ENCODE results near the gene SALL2. TPM values are rescaled to one million over a fixed set of nuclear protein-coding genes. Genes with fewer than 3 reads are reported as not detected.
A peak's percentile ranks its signal among the peaks of the same experiment; 100 is the strongest.

Gene SALL2
- total and polyA plus RNA-seq, 4 donors: 0.49 to 2.9 (median 0.78) TPM

DNA sequence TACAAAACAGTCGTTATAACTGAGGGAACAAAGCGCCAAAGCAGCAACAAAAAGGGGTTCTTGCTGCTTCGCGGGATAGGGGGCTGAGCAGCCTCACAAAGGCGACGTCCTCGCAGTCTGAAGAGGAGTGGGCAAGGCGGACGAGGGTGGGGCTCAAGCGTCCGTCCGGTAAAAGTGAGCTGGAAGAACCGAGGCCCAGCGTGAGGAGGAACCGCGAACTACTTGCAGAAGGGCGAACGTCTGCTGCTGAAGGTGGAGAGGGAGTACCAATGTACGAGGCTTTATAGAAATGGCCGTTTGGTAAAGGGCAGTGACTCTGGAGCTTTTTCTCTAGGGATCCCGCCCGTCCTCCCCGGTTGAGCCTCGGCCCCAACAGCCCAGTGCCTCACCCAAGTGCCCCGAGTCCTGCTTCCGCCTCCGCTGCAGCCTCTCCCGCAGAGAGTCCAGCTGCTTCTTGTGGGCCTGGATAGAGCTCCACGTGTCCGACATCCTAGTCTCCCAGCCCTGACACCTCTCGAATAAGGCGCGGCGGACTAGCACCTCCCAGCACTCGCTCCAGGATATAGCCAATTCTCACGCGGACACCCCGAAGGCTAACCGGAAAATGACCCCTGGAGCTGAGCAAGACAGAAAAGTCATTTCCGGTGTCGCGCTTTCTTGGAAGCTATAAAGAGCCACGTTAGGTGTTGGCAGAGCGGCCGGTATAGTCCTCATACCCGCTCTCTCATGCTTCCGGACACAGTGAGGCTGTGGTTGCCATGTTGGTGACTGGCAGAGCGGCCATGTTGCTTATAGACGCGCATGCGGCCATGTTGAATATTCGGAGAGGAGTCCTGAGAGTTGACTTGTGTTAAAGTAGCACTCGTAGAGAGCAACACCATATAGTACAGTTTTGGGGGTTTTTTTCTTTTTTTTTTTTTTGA lies 15.2 kb downstream of the SALL2 start, which contains the start of gene METTL3 (continued):
- TF ChIP-seq GABPA (IDR thresholded peaks at IDR 0.05 in 1 of 2, conservative IDR thresholded peaks at IDR 0.05 in 1 of 2) (peak; percentile 94 to 98), HNF4G (IDR thresholded peaks at IDR 0.05) (no peak), RAD21 (IDR thresholded peaks at IDR 0.05) (peak; percentile 29 to 57), HNF4A (conservative IDR thresholded peaks at IDR 0.05) (peak in 1 of 2 donors; percentile 62)
- TF ChIP-seq, protein P1, sequence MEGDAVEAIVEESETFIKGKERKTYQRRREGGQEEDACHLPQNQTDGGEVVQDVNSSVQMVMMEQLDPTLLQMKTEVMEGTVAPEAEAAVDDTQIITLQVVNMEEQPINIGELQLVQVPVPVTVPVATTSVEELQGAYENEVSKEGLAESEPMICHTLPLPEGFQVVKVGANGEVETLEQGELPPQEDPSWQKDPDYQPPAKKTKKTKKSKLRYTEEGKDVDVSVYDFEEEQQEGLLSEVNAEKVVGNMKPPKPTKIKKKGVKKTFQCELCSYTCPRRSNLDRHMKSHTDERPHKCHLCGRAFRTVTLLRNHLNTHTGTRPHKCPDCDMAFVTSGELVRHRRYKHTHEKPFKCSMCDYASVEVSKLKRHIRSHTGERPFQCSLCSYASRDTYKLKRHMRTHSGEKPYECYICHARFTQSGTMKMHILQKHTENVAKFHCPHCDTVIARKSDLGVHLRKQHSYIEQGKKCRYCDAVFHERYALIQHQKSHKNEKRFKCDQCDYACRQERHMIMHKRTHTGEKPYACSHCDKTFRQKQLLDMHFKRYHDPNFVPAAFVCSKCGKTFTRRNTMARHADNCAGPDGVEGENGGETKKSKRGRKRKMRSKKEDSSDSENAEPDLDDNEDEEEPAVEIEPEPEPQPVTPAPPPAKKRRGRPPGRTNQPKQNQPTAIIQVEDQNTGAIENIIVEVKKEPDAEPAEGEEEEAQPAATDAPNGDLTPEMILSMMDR (IDR thresholded peaks at IDR 0.05; ENCODE audit: low read depth, low read length, missing input control): no peak
- TF ChIP-seq, protein P2, sequence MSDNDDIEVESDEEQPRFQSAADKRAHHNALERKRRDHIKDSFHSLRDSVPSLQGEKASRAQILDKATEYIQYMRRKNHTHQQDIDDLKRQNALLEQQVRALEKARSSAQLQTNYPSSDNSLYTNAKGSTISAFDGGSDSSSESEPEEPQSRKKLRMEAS (IDR thresholded peaks at IDR 0.05): peak; percentile 96

DNA sequence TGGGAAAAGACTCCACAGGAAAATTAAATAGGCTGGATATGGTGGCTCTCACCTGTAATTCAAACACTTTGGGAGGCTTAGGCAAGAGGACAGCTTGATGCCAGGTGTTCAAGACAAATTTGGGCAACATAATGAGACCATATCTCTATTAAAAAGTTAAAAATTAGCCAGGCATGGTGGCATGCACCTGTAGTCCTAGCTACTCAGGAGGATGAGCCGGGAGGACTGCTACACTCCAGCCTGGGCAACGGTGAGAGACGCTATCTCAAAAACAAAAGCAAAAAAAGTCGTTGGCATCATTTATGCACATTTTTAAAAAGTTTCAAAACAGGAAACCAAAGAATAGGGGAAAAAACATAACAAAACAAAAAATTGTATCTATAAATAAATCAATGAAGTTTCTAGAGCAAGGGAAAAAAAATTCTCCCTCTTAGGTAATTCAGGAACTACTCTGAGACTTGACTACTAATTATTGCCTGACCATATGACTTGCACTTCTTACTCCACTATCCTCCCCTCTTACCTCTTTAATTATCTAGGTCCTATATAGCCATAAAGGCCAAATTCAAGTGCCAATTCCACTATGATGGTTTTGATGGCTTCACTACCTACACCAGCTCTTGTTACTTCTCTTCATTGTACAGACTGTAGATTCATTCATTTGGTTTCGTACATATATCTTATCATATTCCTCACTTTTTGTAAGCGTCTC lies 16.6 kb downstream of the SALL2 start:
- TF ChIP-seq TAF1 (conservative IDR thresholded peaks at IDR 0.05) (no peak), SP1 (IDR thresholded peaks at IDR 0.05) (no peak), NR2F2 (IDR thresholded peaks at IDR 0.05) (no peak)
- TF ChIP-seq, protein P1 (IDR thresholded peaks at IDR 0.05; ENCODE audit: low read depth, low read length, missing input control): no peak
- TF ChIP-seq, protein P2 (IDR thresholded peaks at IDR 0.05): no peak
- H3K4me1 ChIP-seq (ENCODE audit: control insufficient read depth in 4 of 4, insufficient read depth in 4 of 4, low read length in 3 of 4): peaks cover 0 to 19% (median 13%) of the 10 kb centered on the region in 4 donors
- H3K27ac ChIP-seq (ENCODE audit: low read depth in 1 of 2, low read length in 2 of 2): no peak overlapping the region
- H3K27me3 ChIP-seq (ENCODE audit: control insufficient read depth in 4 of 4, insufficient read depth in 4 of 4, low read length in 3 of 4): no peaks in the 10 kb centered on the region
- H3K4me3 ChIP-seq (ENCODE audit: low read depth in 1 of 3, low read length in 3 of 3): peak overlapping the region in 2 of 3 donors; percentile 69 to 95
- H3K36me3 ChIP-seq (ENCODE audit: control insufficient read depth in 4 of 4, insufficient read depth in 3 of 4, low read depth in 1 of 4, low read length in 3 of 4): peaks cover 0 to 2% (median 0%) of the 10 kb centered on the region in 4 donors
- no peak overlapping the region for H3K9ac ChIP-seq (ENCODE audit: low read depth in 1 of 2, low read length in 2 of 2)
- 79% methylated on average over 6 of the region's 6 CpGs for WGBS
- DNase-seq (ENCODE audit: low spot score): no peak
- no peaks in the 10 kb centered on the region for H3K9me3 ChIP-seq (ENCODE audit: control insufficient read depth in 4 of 4, low read length in 3 of 4)

DNA sequence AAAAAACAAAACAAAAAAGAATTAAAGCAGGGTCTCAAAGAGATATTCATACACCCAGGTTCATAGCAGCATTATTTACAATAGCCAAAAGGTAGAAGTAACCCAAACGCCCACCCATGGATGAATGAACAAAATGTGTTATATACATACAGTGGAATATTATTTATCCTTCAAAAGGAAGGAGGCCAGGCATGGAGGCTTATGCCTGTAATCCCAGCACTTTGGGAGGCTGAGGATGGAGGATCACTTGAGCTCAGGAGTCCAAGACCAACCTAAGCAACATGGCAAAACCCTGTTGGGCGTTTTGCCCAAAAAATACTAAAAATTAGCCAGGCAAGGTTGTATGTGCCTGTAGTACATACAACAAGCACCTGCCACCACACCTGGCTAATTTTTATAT lies 19.6 kb downstream of the SALL2 start:
- no peak for DNase-seq (ENCODE audit: low spot score)
- Histone ChIP-seq H3K27ac (ENCODE audit: low read depth in 1 of 2, low read length in 2 of 2) (no peak overlapping the region), H3K36me3 (ENCODE audit: control insufficient read depth in 4 of 4, insufficient read depth in 3 of 4, low read depth in 1 of 4, low read length in 3 of 4) (peaks cover 0 to 21% (median 14%) of the 10 kb centered on the region in 4 donors), H3K4me1 (ENCODE audit: control insufficient read depth in 4 of 4, insufficient read depth in 4 of 4, low read length in 3 of 4) (peaks cover 0 to 14% (median 13%) of the 10 kb centered on the region in 4 donors), H3K9me3 (ENCODE audit: control insufficient read depth in 4 of 4, low read length in 3 of 4) (no peaks in the 10 kb centered on the region), H3K4me3 (ENCODE audit: low read depth in 1 of 3, low read length in 3 of 3) (no peak overlapping the region), H3K9ac (ENCODE audit: low read depth in 1 of 2, low read length in 2 of 2) (no peak overlapping the region), H3K27me3 (ENCODE audit: control insufficient read depth in 4 of 4, insufficient read depth in 4 of 4, low read length in 3 of 4) (no peaks in the 10 kb centered on the region)
- WGBS: 93% methylated on average over 2 of the region's 2 CpGs
- TF ChIP-seq, protein P3, sequence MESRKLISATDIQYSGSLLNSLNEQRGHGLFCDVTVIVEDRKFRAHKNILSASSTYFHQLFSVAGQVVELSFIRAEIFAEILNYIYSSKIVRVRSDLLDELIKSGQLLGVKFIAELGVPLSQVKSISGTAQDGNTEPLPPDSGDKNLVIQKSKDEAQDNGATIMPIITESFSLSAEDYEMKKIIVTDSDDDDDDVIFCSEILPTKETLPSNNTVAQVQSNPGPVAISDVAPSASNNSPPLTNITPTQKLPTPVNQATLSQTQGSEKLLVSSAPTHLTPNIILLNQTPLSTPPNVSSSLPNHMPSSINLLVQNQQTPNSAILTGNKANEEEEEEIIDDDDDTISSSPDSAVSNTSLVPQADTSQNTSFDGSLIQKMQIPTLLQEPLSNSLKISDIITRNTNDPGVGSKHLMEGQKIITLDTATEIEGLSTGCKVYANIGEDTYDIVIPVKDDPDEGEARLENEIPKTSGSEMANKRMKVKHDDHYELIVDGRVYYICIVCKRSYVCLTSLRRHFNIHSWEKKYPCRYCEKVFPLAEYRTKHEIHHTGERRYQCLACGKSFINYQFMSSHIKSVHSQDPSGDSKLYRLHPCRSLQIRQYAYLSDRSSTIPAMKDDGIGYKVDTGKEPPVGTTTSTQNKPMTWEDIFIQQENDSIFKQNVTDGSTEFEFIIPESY (IDR thresholded peaks at IDR 0.05): no peak
- TF ChIP-seq RAD21 (IDR thresholded peaks at IDR 0.05) (no peak), GABPA (IDR thresholded peaks at IDR 0.05 in 1 of 2, conservative IDR thresholded peaks at IDR 0.05 in 1 of 2) (no peak), HNF4G (IDR thresholded peaks at IDR 0.05) (no peak), FOXA1 (IDR thresholded peaks at IDR 0.05) (no peak), FOXA2 (IDR thresholded peaks at IDR 0.05) (no peak), EGR1 (IDR thresholded peaks at IDR 0.05; ENCODE audit: low read depth in 2 of 2) (no peak), SP1 (IDR thresholded peaks at IDR 0.05) (no peak)
- TF ChIP-seq, protein P1 (IDR thresholded peaks at IDR 0.05; ENCODE audit: low read depth, low read length, missing input control): no peak
- TF ChIP-seq, protein P2 (IDR thresholded peaks at IDR 0.05): no peak

Data from liver (tissue), 9 donors.